ENCODE results near the gene TBCC.
"Not testable (repeated sequence)": the region's sequence is repeated elsewhere in the genome, so short reads cannot be mapped to it uniquely, and the experiment has no call there.

The TBCC gene

DNA sequence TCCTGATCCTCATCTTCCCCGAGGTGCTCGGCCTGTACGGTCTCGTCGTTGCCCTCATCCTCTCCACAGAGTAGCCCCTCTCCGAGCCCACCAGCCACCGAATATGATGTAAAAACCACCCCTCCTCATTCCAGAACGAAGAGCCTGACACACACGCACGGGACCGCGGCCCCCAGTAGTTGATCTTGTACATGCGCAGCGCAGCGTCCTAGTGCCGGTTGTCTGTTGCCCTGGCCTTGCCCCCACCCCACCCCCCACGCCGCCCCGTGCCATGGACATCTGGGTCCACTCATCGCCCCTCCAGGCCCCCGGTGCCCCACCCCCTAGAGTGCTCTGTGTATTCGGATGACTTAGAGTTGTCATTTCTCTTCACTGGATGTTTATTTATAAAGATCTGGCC, 18.3 kb downstream of the TBCC start:
- DNase-seq: no peak

DNA sequence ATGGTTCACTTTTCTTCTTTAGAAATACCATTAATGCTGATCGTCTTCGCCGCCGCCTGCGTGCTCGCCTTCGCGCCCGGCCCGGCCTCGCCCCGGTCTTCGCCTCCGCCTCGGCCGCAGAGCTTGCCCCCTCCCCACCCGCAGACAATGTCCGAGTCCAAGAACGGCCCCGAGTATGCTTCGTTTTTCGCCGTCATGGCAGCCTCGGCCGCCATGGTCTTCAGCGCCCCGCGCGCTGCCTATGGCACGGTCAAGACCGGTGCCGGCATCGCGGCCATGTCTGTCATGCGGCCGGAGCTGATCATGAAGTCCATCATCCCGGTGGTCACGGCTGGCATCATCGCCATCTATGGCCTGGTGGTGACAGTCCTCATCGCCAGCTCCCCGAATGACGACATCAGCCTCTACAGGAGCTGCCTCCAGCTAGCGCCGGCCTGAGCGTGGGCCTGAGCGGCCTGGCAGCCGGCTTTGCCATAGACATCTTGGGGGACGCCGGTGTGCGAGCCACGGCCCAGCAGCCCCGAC, 18.8 kb downstream of the TBCC start:
- peak; percentile 11 for DNase-seq

DNA sequence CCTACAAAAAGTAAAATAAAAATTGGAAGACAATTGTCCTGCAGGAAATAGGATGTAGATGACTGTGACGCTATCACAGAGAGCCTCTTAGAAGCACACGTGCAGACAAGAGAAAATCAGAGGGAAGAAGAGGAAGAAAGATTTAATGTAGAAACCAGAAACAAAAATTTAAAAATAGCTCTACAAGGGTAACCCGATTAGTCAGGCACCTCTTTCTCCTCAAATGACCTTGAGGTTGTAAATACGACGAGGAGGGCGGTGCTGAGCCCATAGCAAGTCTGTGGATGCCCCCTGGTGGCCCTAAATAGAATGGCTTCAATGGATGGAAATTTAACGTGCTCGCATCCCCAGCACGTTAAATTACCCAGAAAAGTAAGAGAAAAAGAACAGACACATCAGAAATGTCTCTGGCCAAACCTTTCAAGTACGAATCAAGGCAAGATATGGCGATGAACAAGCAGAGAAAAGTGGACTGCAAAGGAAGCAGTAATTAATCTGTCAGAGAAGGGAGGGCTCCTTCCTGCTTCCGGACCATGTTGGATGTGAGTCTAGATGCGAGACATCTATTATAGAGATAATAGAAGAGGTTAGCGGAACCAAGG, 19.3 kb downstream of the TBCC start:
- DNase-seq: peak; percentile 81

DNA sequence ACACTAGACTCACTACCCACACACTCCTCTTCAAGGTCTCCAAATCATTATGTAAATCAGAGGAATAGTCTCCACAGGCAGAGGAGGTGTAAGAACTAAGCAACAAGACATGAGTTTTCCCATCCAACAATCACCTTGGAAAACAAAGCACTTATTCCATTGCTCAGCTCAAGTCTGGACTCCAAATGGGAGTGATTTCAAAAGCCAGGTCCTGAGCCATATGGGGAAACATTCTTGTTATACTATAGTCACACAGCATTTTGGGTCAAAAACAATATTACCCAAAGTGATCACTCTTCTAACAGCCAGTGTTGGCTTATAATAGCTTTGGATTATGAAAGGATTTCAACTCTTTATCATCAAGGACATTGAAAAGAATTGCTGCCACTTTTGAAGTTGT, 19.9 kb downstream of the TBCC start:
- DNase-seq: no peak

DNA sequence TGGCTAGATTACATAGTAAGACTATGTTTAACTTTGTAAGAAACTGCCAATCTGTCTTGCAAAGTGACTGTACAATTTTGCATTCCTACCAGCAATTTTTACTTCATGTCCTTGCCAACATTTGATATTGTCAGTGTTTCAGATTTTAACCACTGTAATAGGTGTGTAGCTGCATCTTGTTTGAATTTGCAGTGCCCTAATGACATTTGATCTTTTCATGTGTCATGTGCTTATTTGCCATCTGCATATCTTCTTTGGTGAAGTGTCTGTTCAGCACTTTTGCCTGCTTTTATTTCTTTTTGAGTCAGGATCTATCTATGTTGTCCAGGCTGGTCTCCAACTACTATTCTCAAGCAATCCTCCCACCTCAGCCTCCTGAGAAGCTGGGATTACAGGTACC, 21.1 kb downstream of the TBCC start:
- DNase-seq: no peak

DNA sequence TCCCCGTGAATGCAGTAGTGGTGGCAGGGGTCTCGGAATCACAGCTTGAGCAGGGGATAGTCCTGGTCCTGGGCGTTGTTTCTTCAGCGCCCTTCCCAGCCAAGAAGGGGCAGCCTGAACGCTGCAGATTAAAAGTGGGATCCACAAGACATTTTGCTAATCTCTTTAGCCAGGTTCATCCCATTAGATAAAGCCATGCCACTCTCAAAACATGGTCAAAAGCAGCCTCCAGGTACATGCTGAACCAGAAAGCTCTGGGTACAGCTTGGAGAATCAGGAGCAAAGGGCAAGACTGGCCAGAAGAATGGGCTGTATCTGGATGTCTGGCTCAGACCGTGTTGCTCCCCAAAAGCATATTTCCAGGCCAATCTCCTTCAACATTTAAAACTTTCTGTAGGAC, 23.4 kb downstream of the TBCC start, which contains the start of gene PRPH2:
Gene PRPH2, minus strand, starts transcription at position 101 of the 400 bp plus-strand sequence. CDS start 263 bp downstream, outside the sequence.
- no peak for DNase-seq

DNA sequence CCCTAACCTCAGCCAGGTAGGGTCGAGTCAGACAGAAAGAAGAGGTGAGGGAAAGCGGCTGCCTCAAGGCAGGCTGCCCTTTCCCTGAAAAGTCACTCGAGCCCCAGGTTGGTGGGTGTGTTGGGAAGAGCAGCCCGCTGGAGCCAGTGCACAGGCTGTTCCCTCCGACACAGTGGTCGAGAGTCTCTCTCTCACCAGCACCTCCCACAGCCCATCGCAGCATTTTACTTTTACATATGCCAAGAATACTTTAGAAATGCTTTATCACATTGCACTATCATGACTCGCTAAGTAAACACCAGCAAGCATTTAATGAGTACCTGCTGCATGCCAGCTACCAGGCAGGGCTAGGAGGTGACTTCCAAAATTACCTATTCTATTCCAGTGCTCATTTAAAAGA, 25.2 kb downstream of the TBCC start:
- no peak for DNase-seq

DNA sequence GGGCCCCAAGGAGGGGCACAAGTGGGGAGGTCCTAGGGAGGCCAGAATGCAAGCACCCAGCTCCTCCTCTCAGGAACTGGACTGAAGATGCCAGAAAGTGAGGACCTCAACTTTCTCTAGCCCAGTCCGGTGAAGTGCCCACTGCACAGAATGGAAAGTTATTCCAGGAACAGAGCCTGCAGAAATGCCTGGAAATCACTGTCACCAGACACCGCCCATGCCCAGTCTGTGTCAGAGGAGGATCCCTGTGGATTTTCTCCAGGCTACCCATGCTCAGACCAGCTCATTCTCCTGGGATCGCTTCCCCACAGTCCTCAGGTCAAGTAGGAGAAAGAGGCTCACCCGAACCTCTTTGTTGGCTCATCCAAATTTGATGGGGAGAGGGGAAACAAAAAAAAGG, 30.0 kb downstream of the TBCC start:
- no peak for DNase-seq

DNA sequence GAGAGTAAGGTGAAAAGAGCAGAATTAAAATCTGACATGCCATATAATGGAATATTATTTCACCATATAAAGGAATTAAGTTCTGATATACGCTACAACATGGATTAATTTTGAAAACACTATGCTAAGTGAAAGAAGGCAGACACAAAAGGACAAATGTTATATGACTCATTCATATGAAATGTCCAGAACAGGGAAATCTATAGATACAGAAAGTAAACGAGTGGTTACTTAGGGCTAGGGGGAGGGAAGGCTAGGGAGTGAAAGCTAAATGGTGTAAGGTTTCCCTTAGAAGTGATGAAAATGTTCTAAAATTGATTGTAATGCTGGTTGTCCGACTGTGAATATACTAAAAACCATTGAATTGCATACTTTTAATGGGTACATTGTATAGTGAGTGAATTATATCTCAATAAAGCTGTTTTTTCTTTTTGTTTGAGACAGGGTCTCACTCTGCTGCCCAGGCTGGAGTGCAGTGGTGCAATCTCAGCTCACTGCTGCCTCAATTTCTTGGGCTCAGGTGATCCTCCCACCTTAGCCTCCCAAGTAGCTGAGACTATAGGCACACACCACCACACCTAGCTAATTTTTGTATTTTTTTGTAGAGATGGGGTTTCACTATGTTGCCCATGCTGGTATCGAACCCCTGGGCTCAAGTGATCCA, 31.7 kb downstream of the TBCC start:
- no peak for DNase-seq

DNA sequence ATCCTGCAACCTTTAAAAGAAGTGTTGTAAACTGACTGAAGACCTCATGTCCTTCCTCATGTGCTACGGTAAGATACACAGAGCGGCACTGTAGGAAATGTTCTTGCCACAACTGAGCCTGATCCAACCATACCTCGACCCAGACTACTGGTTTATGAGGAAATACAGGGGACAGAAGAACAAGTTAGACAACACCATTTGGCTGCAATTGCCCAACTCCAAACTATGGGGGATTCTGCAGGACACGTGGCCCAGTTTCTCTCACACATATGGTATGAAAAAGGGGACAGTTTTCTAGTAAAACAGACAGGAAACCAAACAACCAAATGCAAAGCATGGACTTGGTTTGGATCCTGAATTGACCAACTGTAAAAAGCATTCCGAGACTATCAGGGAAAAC, 34.0 kb downstream of the TBCC start:
- DNase-seq: no peak

DNA sequence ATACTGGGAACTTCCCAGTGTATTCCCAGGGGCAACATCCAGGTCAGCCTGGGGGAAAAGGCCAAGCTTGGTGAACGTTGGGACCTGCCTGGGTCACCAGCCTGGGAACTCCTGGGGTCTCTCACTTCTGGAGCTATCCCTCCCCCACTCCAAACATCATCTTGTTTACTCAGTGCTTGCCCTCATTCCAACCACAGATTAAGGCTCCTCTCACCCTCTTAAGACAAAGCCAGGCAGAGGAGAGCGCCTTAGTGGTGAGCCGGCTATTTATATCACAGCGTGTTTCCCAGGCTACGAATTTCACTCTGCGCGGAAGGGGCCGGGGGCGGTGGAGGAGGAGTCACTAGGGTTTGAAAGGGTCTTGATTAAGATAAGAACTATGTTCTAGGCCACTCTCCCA, 35.6 kb downstream of the TBCC start:
- DNase-seq: no peak

DNA sequence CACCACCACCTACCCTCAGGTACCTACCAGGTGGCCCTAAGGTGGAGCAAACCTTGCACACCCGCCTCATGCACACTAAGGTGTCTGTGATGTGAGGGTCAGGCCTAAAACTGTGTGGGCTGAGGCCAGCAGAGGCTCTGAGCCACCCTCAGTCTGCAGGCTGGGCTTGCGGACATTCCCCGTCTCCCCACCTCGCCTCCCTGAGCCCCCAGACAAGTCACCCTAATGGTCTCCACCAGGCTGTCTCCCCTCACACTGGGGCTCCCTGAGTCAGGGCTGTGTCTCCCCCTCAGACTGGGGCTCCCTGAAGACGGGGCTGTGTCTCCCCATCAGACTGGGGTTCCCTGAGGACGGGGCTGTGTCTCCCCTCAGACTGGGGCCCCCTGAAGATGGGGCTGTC, 36.0 kb downstream of the TBCC start:
- DNase-seq: no peak

DNA sequence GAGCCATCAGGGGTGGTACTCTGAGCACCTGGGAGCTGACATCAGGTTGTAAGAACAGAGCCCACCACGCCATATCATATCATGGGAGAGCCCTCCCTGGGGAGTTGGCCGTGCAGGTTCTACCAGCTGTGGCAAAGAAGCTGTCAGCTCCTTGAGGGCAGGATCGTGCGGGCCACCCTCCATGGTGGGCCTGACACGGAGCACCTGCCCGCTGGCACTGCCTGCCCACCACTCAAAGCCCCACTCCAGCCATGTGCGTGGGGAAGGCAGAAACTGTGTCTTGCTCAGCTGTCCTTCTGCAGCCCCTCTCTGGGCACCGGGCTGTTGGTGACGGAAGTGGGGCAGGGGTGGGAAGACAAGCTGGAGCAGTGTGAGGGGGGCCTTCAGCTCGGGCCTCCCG, 37.8 kb downstream of the TBCC start:
- no peak for DNase-seq

DNA sequence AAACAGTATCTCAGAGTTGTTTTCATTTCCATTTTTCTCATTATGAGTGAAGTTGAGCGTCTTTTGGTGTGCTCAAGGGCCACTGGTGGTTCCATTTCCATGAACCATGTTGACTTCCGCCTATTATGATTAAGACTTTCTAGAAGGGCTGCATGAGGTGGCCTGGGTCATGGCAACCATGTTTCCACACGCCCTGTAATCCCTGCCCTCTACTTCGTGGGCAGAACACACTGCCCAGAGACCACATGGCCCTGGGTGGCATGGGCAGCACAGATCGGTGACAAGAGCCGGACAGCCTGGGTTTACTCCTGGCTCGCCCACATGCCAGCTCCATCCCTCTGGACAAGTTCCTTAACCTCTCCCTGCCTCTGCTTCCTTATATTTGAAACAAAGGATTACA, 38.3 kb downstream of the TBCC start:
- DNase-seq: no peak

DNA sequence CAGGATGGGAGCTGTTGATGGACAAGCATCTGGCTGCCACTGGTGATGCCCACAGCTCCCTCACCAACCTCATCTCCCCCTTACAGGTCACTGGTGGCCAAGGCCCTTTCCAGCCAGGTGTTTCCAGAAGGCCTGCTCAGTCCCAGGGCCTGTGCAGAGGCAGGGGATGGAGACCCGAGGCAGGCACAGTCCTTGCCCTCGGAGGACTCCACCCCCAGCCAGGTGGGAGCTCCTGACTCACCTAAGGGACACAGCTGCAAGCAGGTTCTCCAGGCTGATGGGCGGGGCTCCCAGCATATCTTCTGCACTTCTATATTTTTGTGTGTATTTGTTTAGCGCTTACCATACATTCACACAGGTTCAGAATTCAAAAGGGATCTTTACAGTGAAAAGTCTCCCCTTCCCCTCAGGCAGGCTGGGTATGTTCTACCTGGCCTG, 40.9 kb downstream of the TBCC start:
- DNase-seq: no peak

DNA sequence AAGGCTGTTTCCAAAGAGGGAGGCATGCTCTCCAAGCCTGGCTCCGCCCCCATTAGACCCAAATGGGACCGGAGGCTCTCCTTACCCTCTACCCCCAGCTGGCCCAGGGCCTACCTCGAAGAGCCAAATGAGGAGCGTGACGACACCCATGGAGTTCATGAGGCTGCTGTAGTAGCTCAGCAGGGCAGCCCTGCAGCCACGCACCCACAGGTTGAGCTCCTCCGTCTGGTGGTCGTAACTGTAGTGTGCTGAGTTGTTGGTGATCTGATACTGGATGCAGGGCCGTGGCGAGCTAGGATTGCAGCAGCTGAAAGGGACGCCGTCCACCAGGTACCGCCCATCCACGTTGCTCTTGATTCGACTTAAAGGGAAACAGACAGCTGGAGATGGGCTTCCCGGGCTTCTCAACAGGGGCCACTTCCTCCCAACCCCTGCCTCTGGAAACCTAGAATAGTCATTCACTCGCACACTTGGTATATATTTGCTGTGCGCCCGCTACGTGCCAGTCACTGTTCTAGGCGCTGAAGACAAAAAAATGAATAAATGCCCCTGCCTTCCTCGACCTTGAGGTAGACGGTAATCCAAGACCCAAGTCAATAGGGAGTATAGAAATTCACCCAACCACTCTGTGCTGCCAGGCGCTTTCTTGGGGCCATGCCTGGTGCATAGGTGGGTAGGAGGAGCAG, 41.5 kb downstream of the TBCC start:
- DNase-seq: no peak

DNA sequence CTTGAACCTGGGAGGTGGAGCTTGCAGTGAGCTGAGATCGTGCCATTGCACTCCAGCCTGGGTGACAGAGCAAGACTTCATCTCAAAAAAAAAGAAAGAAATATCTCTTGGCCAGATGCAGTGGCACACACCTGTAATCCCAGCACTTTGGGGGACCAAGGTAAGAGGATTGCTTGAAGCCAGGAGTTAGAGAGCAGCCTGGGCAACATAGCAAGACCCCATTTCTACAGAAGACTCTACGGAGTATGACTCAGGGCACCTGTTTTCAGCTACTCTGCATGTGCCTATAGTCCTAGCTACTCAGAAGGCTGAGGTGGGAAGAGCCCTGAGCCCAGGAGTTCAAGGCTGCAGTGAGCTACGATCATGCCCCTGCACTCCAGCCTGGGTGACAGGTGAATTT, 43.1 kb downstream of the TBCC start:
- DNase-seq: not testable (repeated sequence)

DNA sequence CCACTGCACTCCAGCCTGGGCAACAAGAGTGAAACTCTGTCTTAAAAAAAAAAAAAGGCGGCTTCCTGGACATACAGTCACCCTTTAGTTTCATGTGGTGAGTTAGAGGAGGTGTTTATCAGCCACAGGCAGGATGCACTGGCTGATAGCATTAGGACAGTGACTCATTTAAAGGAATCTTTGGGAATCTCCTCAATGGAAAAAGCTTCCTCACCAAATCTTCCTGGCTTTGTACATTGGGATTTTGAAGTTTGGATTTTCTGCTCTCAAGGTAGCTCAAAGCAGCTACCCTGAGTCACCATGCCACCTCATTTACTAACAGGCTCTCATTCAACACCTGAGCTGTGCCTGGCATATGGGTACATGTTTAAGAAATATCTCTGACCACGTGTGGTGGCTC, 43.7 kb downstream of the TBCC start:
- no peak for DNase-seq

DNA sequence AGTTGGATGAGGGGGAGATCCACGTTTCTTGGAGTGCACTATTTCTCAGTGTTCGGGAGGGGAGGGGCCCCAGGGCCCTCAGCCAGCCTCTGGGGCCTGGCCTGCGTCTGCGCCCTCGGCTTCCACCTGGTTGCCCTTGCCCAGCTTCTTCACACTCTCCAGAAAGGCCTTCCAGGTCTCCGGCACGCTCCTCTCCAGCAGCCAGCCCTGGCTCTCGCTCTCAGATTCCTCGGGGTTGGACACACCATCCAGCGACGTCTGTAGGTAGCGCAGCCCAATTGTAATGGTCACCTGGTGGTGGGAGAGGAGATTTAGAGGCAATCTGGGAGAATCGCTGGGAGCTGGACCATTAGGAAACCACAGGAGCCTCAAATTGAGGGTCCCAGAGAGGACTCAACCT, 47.7 kb downstream of the TBCC start:
- DNase-seq: no peak

DNA sequence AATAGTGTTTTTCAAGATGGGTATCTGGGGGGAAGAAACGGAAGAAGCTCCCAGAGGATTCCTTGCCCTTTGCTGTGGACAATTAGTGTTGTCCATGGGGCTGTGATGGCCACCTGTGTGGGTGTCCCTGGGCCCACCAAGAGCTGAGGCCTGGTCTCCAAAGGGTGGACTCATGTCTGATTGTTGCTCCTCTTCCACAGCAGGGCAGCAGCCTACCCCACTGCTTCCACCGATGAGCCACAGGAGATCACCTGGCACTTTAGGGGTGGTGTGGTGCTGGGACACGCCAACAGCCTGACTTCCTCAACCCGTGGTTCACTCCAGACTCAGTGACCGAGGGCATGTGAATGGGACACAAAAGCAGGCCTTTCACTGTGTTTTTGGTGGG, 48.6 kb downstream of the TBCC start:
- DNase-seq: no peak

DNA sequence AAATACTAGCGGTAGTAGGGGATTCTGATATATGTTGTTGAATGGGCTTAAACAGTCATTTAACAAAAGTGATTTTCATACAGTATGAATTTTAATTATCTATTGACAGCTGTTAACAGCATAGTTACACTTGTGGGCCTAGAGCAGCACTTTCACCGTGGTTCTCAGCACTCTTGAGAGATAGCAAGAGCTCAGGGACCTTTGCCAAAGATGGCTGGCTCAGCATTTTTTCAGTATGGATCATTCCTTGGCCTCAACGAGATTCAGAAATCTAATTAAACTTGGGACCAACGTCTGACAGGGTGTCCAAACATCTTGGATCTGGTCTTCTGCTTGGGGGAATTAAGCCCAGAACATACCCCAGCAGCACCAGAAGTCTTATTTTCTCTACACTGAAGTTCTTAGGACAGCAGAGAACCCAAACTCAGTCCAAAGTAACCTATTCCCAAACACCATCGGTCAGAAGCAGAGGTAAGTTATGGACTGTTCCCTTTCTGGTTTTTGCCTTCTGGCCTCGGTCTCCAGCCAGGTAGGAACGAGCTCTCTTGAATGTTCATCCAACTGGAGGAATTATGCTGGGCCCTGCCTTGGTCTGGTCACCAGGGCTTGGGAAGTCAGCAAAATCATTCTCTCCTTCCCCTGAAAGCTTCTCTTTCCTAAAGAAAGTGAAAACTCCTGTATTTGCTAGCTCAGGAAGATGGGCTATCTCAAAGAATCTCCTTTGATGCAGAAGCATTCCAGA, 49.2 kb downstream of the TBCC start:
- DNase-seq: no peak

DNA sequence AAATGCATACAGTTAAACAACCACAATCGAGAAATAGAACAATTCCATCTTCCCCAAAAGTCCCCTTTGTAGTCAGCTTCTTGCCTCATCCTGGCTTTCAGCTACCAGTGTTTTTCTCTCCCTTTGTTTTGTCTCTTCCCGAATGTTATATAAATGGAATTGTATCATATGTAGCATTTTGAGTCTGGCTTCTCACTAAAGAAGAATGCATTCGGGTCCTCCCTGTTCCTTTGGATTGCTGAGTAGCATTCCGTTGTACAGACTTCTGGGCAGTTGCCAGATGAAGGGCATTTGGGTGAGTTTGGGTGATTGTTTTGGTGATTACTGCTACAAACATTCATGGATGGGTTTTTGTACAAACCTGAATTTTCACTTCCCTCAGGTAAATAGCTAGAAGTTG, 51.3 kb downstream of the TBCC start:
- no peak for DNase-seq
